Heart left ventricle (tissue), 13 donors: ENCODE data around the gene RBPJL.

Experiments used
- POLR2A ChIP-seq, 2 donors: fragments of 450-650 bp; IDR thresholded peaks; one replicate each; pipeline ENCODE4 v1.6.1; 2017; ENCODE audit warnings: antibody characterized with exemption in 2 of 2, mild to moderate bottlenecking in 2 of 2, moderate library complexity in 2 of 2
- TF ChIP-seq, protein P1 (sequence below), 12 donors: fragments of 200-600 bp; sonication (generic) in 4 of 12; IDR thresholded peaks; one replicate each; pipeline versions ENCODE4 v1.5.0 to v1.8.0; 2018 to 2022; ENCODE audit warnings: antibody characterized with exemption in 12 of 12, mild to moderate bottlenecking in 5 of 12
- donor health status: ischemic (EF 13 %, LVEDD 7.1; RV severe dilation, severe dysfunction).
- donor health status: DM: no; HTN: yes; CAD: no.
- donor health status: DM: no; HTN: no; CAD: no.
- donor health status: ischemic (EF 25% LVEDD 6.9; RV normal size, moderate dysfunction).
- donor health status: ischemic (EF 25% LVEDD 5.7; RV mildly dilated, moderate dysfunction).
- donor health status: ischemic (EF 35%, LVEDD 5.7; RV mildly dilated, moderate dysfunction).
- donor health status: nonischemic (EF 11% LVEDD 7.7; RV severe dilation, severe dysfunction).
- donor health status: DM: yes; HTN: yes; CAD: no.
- donor health status: PGD.
- donor health status: ischemic (EF 29% LVEDD 5.4; RV normal size, mild dysfunction).
- donor health status: nonischemic (EF 23%, LVEDD 6.1; RV moderate dilation, normal function).

DNA sequence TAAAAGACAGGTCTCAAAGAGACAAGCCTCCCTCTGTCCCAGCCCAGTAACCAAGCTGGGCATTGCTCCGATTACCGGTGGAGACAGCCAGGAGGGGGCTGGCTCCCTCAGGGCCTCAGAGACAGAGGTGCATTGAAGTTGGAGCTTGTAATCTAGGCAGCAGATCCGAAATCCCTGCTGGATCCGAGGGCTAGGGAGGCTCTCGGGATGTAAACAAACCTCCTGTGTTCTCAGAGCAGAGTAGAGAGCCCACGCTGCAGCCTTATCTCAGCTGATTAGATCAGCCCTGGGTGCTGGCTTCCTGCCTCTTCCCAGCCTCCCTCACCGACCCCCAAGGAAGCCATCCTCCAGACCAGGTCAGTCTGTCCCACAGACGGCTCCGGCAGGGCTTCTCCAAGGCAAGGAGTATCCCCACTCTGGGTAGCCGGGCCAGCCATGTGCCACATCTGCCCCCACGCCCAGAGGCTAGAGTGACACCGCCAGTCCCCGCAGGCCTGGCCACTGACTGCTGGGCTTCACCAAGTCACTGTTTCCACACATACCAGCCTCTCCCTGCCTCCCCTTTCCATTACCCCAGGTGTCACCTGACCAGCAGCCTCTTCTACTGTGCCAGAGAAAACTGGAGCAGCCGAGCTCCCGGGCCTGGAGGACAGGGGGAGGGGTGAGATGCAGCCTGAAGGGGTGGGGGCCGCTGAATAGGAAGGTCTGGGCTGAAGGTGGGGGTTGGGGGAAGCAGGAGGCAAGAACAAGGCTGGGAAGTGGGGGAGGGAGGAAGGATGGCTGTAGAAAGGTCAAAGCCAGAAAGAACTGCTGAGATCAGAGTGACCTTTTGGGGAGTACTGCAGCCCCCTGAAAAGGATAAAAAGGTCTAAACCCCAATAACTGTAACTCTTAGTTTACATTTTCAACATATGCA lies 35.6 kb downstream of the RBPJL start:
- TF ChIP-seq, protein P1, sequence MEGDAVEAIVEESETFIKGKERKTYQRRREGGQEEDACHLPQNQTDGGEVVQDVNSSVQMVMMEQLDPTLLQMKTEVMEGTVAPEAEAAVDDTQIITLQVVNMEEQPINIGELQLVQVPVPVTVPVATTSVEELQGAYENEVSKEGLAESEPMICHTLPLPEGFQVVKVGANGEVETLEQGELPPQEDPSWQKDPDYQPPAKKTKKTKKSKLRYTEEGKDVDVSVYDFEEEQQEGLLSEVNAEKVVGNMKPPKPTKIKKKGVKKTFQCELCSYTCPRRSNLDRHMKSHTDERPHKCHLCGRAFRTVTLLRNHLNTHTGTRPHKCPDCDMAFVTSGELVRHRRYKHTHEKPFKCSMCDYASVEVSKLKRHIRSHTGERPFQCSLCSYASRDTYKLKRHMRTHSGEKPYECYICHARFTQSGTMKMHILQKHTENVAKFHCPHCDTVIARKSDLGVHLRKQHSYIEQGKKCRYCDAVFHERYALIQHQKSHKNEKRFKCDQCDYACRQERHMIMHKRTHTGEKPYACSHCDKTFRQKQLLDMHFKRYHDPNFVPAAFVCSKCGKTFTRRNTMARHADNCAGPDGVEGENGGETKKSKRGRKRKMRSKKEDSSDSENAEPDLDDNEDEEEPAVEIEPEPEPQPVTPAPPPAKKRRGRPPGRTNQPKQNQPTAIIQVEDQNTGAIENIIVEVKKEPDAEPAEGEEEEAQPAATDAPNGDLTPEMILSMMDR (IDR thresholded peaks at IDR 0.05) = no peak
- peak in 1 of 2 donors; percentile 75 for TF ChIP-seq POLR2A (IDR thresholded peaks at IDR 0.05)
